ENCODE data around the gene UNC13B.
A peak's percentile ranks its signal among the peaks of the same experiment; 100 is the strongest.
"Not testable (repeated sequence)": the region's sequence is repeated elsewhere in the genome, so short reads cannot be mapped to it uniquely, and the experiment has no call there.

The UNC13B gene

GRCh38 chr9:35161713-35162604 is at the start of gene UNC13B:
TSS of gene UNC13B (plus strand) at chr9:35162009. CDS start at chr9:35162284, 275 bp downstream.
- peak; percentile 52 for DNase-seq (ENCODE audit: low read depth)

DNA sequence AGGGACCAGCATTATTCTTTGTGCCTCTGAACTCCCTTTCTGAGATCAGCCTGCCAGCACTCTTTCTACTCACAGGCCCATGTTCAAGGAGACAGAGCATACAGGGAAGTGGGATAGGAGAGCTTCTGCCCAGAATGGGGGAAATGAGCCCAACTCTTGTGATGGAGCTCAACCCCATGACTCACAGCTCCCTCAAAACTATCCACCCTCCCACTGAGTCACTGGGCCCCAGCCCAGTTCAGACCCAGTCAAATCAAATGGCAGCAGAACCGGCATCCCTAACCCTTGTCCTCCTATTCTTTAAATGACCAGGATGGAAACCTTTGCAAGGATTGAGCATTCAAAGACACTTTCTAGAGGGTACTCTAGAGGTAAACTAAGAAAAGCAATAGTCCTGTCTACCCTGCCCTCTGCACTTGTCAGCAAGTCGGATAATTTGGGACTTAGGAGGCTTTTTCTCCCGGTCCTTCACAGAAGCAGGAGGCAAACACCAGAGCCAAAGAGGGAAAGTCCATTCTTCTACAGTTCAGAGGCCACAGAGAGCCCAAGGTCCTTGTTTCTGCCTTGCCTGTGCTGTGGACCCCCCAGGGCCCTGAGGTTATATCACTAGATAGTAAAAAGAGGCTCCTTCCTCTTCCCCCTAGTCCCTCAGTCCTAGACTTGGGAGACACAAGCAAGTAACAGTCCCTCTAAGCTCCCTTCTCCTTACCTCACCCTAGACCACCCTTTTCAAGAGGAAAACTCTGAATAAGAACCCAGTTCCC is 49.4 kb upstream of the UNC13B start:
- no peak for DNase-seq (ENCODE audit: low read depth)

- DNase-seq (ENCODE audit: low read depth): peak; percentile 48
Observed at GRCh38 chr9:35114113-35114839, 47.5 kb upstream of the UNC13B start.

- DNase-seq (ENCODE audit: low read depth): no peak
Observed at GRCh38 chr9:35114840-35115628, 46.8 kb upstream of the UNC13B start.

DNA sequence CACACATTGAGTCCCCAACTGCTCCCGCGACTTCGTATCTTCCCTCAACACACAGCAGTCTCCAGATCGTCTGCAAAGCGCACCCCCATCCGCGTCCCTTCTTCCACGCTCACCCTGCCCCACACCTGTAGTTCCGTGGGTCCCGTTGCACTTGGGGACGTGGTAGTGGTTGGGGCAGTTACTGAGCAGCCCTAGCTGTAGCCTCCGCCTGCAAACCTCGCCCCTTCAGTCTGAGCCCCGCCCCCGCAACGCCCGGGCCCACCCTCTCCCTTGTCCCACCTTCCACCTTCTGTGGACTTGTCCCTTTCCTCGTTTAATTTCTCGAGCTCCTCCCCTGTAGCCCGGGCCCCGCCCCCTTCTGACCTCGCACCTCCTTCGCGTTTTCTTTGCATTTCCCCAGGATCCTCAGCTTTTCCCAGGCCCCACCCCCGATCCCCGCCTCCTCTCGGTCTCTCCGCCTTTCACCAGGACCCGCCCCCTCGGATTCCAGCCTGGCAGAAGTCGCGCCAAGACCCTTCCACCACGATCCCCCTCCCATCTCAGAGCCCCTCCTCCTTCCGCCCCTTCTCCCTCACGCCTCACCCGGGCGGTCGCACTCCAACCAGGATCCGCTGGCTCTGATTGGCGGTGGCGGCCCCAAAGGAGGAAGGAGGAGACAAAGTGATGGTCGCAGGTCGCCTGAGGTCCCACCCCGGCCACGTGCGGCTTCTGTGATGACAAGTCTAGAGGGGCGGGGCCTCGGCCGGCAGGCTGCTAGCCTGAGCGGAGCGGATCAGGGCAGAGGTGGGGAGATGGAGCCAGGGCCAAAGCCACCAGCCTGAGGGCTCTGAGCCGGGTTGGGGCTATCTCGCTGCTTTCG is 45.9 kb upstream of the UNC13B start, which contains the start of gene ATOSB:
Gene ATOSB, minus strand, starts transcription at position 183 of the 859 bp plus-strand sequence. CDS start 7,588 bp downstream, outside the sequence.
- peak; percentile 91 for DNase-seq (ENCODE audit: low read depth)

- no peak for DNase-seq (ENCODE audit: low read depth)
Observed at GRCh38 chr9:35116539-35116897, 45.3 kb upstream of the UNC13B start.

DNA sequence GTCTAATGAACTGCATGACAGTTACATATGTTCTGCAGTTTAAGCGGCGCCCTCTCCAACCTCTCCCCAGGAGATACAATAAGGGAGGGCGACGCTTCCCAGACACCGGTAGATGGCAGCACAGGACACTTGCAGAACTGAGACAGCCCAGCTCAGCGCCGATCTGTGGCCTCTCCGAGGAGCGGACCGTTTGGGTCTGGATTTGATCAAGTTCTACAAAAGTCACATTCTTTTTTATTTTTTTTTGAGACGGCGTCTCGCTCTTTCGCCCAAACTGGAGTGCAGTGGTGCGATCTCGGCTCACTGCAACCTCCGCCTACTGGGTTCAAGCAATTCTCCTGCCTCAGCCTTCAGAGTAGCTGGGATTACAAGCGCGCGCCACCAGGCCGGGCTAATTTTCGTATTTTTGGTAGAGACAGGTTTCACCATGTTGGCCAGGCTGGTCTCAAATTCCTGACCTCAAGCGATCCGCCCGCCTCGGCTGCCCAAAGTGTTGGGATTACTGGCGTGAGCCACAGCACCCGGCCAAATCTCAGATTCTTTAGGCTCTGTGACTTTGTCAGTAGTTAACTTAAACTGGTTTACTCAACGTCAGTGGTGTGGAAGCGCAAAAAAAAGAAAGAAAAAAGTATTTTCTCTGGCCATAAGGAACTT is 44.8 kb upstream of the UNC13B start:
- peak; percentile 74 for DNase-seq (ENCODE audit: low read depth)

DNA sequence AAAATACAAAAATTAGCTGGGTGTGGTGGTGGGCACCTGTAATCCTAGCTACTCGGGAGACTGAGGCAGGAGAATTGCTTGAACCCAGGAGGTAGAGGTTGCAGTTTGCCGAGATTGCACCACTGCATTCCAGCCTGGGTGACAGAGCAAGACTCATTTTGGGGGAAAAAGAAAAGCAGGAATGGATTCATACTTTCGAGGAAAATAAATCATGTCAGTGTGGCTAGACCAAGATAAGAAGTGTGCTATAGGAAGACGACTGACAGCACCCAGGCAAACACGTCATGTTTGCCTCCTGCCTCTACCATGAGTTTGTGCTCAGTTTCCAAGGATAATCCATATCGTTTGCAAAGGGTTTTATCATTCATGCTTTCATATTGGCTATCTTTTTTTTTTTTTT is 26.9 kb upstream of the UNC13B start:
- DNase-seq (ENCODE audit: low read depth): no peak

DNA sequence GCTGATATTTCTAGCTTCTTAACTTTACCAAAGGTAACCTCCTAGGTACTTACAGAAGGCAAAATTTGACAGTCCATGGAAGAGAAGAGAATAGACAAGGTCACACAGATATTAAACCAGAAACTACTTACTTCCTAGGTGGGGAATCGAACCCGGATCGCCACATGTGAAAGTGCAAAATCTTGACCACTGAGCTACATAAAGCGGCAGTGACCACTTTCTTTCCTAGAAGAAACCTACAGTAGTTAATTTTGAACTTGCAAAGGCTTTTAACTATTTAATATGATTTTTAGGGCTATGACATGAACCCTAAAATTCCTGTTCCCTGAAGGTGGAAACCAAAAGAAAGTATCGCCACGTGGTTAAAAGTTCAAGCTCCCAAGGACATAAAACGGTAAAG is 25.8 kb upstream of the UNC13B start:
- DNase-seq (ENCODE audit: low read depth): no peak

GRCh38 chr9:35136866-35137265 is 24.9 kb upstream of the UNC13B start:
- no peak for DNase-seq (ENCODE audit: low read depth)

- DNase-seq (ENCODE audit: low read depth): no peak
Observed at GRCh38 chr9:35140093-35140492, 21.7 kb upstream of the UNC13B start.

- DNase-seq (ENCODE audit: low read depth): no peak
Observed at GRCh38 chr9:35142037-35142436, 19.8 kb upstream of the UNC13B start.

GRCh38 chr9:35147941-35148563 is 13.8 kb upstream of the UNC13B start:
- DNase-seq (ENCODE audit: low read depth): not testable (repeated sequence)

GRCh38 chr9:35152926-35153325 is 8.9 kb upstream of the UNC13B start:
- DNase-seq (ENCODE audit: low read depth): no peak

- DNase-seq (ENCODE audit: low read depth): no peak
Observed at GRCh38 chr9:35156781-35157180, 5.0 kb upstream of the UNC13B start.

DNA sequence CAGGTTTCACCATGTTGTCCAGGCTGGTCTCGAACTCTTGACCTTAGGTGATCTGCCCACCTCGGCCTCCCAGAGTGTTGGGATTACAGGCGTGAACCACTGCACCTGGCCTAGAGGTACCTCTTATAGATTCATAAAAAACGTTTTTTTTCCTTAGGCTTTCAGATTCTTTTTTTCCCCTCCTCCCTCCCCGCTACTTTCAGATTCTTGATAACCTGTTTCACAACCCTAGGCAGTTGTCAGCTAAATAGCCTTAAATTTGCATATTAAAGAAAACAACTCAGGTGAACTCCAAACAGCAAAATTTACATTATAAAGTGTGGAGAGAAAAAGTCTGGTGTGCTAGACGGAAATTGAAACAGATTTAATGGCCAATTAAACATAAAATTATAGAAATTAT is 4.0 kb upstream of the UNC13B start:
- DNase-seq (ENCODE audit: low read depth): not testable (repeated sequence)

- no peak for DNase-seq (ENCODE audit: low read depth)
Observed at GRCh38 chr9:35158501-35159280, 3.1 kb upstream of the UNC13B start.

GRCh38 chr9:35162605-35163315 is 951 bp downstream of the UNC13B start:
- DNase-seq (ENCODE audit: low read depth): no peak
